GM23338 (cell line): ENCODE results near the gene ALDH3A2. TPM values are rescaled to one million over a fixed set of nuclear protein-coding genes. Genes with fewer than 3 reads are reported as not detected.
"Not testable (repeated sequence)": the region's sequence is repeated elsewhere in the genome, so short reads cannot be mapped to it uniquely, and the experiment has no call there.

Experiments
- ATAC-seq: fragments of 200-7000 bp; cut with Tn5 transposase; 3 replicates; pipeline ENCODE4 v1.9.1; 2020
- DNase-seq: peaks from one replicate; pipeline ENCODE4 v3.0.0-alpha.2; 2015; ENCODE audit warnings: low spot score
- H2AFZ ChIP-seq: fragments of 200-600 bp; sonication (generic); 2 replicates; pipeline ENCODE4 v1.8.0; 2016; ENCODE audit warnings: antibody characterized with exemption, mild to moderate bottlenecking, moderate library complexity
- H3F3A ChIP-seq: fragments of 200-600 bp; sonication (generic); replicated peaks from 2 replicates; pipeline ENCODE4 v1.8.0; 2017; ENCODE audit warnings: antibody characterized with exemption, mixed run types, low read depth
- H3K27ac ChIP-seq: fragments of 200-600 bp; sonication (generic); 2 replicates; pipeline ENCODE4 v1.6.1; 2016; ENCODE audit warnings: low read depth
- H3K27me3 ChIP-seq: fragments of 200-600 bp; sonication (generic); 2 replicates; pipeline ENCODE4 v1.8.0; 2016; ENCODE audit warnings: mild to moderate bottlenecking, mixed run types, moderate library complexity; ENCODE audit not compliant: insufficient read depth
- H3K36me3 ChIP-seq: fragments of 200-600 bp; sonication (generic); 2 replicates; pipeline ENCODE4 v1.8.0; 2016; ENCODE audit warnings: mild to moderate bottlenecking; ENCODE audit not compliant: insufficient read depth
- H3K4me1 ChIP-seq: fragments of 200-600 bp; sonication (generic); 2 replicates; pipeline ENCODE4 v1.8.0; 2016; ENCODE audit warnings: mild to moderate bottlenecking, moderate library complexity; ENCODE audit not compliant: insufficient read depth
- H3K4me2 ChIP-seq: fragments of 200-600 bp; sonication (generic); 2 replicates; pipeline ENCODE4 v1.7.1; 2017; ENCODE audit warnings: mixed run types
- H3K4me3 ChIP-seq: fragments of 200-600 bp; sonication (generic); 2 replicates; pipeline ENCODE4 v1.6.1; 2016; ENCODE audit warnings: mixed run types
- H3K79me2 ChIP-seq: fragments of 200-600 bp; sonication (generic); replicated peaks from 2 replicates; pipeline ENCODE4 v1.8.0; 2017; ENCODE audit warnings: mild to moderate bottlenecking; ENCODE audit not compliant: insufficient read depth
- H3K9me2 ChIP-seq: fragments of 200-600 bp; sonication (generic); 2 replicates; pipeline ENCODE4 v1.8.0; 2017; ENCODE audit not compliant: insufficient read depth
- H4K20me1 ChIP-seq: fragments of 200-600 bp; sonication (generic); replicated peaks from 2 replicates; pipeline ENCODE4 v1.8.0; 2017; ENCODE audit warnings: mild to moderate bottlenecking; ENCODE audit not compliant: insufficient read depth
- H3K27ac Mint-ChIP-seq: 2 replicates; pipeline ENCODE4 v1.8.0; 2020; ENCODE audit warnings: inconsistent platforms, mild to moderate bottlenecking, moderate library complexity, mixed read lengths
- H3K27me3 Mint-ChIP-seq: 3 replicates; pipeline ENCODE4 v1.8.0; 2022; ENCODE audit warnings: low read depth, mild to moderate bottlenecking, moderate library complexity, mixed read lengths, inconsistent platforms; ENCODE audit not compliant: insufficient read depth, poor library complexity
- H3K36me3 Mint-ChIP-seq: 3 replicates; pipeline ENCODE4 v1.8.0; 2021; ENCODE audit warnings: low read depth, mild to moderate bottlenecking, inconsistent platforms, moderate library complexity, mixed read lengths
- H3K4me1 Mint-ChIP-seq: 3 replicates; pipeline ENCODE4 v1.8.0; 2020; ENCODE audit warnings: mild to moderate bottlenecking, inconsistent platforms, mixed read lengths
- H3K4me3 Mint-ChIP-seq: 3 replicates; pipeline ENCODE4 v1.8.0; 2021; ENCODE audit warnings: moderate library complexity, mild to moderate bottlenecking, inconsistent platforms, mixed read lengths
- H3K9me3 Mint-ChIP-seq: 3 replicates; pipeline ENCODE4 v1.8.0; 2020; ENCODE audit warnings: moderate library complexity, mild to moderate bottlenecking, inconsistent platforms, mixed read lengths
- EZH2phosphoT487 ChIP-seq: fragments of 200-600 bp; sonication (generic); IDR thresholded peaks from one replicate; pipeline ENCODE4 v1.8.1; 2018; ENCODE audit warnings: antibody characterized with exemption; ENCODE audit not compliant: unreplicated experiment
- JUNB ChIP-seq: IDR thresholded peaks from one replicate; pipeline ENCODE4 v1.6.1; 2016; ENCODE audit warnings: antibody characterized with exemption; ENCODE audit not compliant: unreplicated experiment
- STAT1 ChIP-seq: IDR thresholded peaks from one replicate; pipeline ENCODE4 v1.6.1; 2016; ENCODE audit warnings: antibody characterized with exemption; ENCODE audit not compliant: unreplicated experiment
- ZNF331 ChIP-seq: fragments of 250-450 bp; sonication (Bioruptor Pico); IDR thresholded peaks from 2 replicates; pipeline ENCODE4 v1.5.0; 2020; ENCODE audit warnings: low read depth, mild to moderate bottlenecking, moderate library complexity
- polyA plus RNA-seq: library from polyadenylated mRNA; unstranded; fragments of >200 nt; fragmentation: Nextera tagmentation; extraction: Ambion mirVana; gene quantifications from 2 replicates; pipeline ENCODE4 v1.2.1, GENCODE V29; 2016
- total RNA-seq: library from RNA; depleted of rRNA; stranded (reverse); fragments of >200 nt; shearing (Covaris generic); gene quantifications from 2 replicates; pipeline ENCODE4 v1.2.3, GENCODE V29; 2014
- TF ChIP-seq, protein P1 (sequence below): IDR thresholded peaks from one replicate; pipeline ENCODE4 v1.6.1; 2018; ENCODE audit warnings: antibody characterized with exemption; ENCODE audit not compliant: unreplicated experiment
- TF ChIP-seq, protein P2 (sequence below): fragments of 250-450 bp; sonication (Bioruptor Pico); IDR thresholded peaks from 2 replicates; pipeline ENCODE4 v1.5.0; 2020; ENCODE audit warnings: mild to moderate bottlenecking, moderate library complexity

The ALDH3A2 gene
- total and polyA plus RNA-seq, 2 experiments from 2014 or later = 31.3 to 159 TPM

DNA sequence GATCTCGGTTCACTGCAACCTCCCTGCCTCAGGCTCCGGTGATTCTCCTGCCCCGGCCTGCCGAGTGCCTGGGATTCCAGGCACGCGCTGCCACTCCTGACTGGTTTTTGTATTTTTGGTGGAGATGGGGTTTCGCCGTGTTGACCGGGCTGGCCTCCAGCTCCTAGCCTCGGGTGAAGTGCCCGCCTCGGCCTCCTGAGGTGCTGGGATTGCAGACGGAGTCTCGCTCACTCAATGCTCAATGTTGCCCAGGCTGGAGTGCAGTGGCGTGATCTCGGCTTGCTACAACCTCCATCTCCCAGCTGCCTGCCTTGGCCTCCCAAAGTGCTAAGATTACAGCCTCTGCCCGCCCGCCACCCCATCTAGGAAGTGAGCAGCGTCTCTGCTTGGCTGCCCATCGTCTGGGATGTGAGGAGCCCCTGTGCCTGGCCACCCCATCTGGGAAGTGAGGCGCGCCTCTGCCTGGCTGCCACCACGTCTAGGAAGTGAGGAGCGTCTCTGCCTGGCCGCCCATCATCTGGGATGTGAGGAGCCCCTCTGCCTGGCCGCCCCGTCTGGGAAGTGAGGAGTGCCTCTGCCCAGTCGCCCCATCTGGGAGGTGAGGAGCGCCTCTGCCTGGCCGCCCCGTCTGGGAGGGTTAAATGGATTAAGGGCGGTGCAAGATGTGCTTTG, 36.5 kb downstream of the ALDH3A2 start:
- peaks cover 60% of the 10 kb centered on the region for H3K36me3 Mint-ChIP-seq
- not testable (repeated sequence) for DNase-seq, H3K27ac Mint-ChIP-seq

DNA sequence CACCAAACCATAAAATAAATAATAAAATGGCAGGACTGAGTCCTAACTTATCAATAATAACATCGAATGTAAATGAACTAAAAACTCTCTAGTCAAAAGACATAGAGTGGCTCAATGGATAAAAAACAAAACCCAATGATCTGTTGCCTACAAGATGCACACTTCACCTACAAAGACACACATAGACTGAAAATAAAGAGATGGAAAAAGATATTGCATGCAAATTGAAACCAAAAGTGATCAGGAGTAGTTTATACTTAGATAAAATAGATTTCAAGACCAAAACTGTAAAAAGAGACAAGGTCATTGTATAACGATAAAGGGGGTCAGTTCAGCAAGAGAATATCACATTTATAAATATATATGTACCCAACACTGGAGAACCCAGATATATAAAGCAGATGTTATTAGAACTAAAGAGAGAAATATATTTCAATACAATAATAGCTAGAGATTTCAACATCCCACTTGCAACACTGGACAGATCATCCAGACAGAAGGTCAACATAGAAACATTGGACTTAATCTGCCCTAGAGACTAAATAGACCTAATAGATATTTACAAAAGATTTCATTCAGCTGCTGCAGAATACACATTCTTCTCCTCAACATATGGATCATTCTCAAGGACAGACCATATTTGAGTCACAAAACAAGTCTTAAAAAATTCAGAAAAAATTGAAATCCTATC, 38.0 kb downstream of the ALDH3A2 start:
- H3K27ac Mint-ChIP-seq = no peak overlapping the region
- Histone ChIP-seq H3K27me3 (no peaks in the 10 kb centered on the region), H3K4me2 (no peak overlapping the region), H3K27ac (no peak overlapping the region), H3F3A (no peaks in the 10 kb centered on the region), H3K36me3 (peaks cover 6% of the 10 kb centered on the region; the same call in 1 of the 2 replicates), H3K4me1 (no peaks in the 10 kb centered on the region), H2AFZ (no peak overlapping the region), H3K9me2 (no peaks in the 10 kb centered on the region), H3K79me2 (no peaks in the 10 kb centered on the region), H3K4me3 (no peak overlapping the region), H4K20me1 (no peaks in the 10 kb centered on the region)
- peaks cover 52% of the 10 kb centered on the region for H3K36me3 Mint-ChIP-seq
- no peak overlapping the region for H3K4me3 Mint-ChIP-seq
- no peak for TF ChIP-seq STAT1
- TF ChIP-seq ZNF331 (CRISPR knock-in tag) = no peak
- TF ChIP-seq, protein P1, sequence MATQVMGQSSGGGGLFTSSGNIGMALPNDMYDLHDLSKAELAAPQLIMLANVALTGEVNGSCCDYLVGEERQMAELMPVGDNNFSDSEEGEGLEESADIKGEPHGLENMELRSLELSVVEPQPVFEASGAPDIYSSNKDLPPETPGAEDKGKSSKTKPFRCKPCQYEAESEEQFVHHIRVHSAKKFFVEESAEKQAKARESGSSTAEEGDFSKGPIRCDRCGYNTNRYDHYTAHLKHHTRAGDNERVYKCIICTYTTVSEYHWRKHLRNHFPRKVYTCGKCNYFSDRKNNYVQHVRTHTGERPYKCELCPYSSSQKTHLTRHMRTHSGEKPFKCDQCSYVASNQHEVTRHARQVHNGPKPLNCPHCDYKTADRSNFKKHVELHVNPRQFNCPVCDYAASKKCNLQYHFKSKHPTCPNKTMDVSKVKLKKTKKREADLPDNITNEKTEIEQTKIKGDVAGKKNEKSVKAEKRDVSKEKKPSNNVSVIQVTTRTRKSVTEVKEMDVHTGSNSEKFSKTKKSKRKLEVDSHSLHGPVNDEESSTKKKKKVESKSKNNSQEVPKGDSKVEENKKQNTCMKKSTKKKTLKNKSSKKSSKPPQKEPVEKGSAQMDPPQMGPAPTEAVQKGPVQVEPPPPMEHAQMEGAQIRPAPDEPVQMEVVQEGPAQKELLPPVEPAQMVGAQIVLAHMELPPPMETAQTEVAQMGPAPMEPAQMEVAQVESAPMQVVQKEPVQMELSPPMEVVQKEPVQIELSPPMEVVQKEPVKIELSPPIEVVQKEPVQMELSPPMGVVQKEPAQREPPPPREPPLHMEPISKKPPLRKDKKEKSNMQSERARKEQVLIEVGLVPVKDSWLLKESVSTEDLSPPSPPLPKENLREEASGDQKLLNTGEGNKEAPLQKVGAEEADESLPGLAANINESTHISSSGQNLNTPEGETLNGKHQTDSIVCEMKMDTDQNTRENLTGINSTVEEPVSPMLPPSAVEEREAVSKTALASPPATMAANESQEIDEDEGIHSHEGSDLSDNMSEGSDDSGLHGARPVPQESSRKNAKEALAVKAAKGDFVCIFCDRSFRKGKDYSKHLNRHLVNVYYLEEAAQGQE = no peak
- no peak for TF ChIP-seq EZH2phosphoT487
- no peak for TF ChIP-seq JUNB
- TF ChIP-seq, protein P2, sequence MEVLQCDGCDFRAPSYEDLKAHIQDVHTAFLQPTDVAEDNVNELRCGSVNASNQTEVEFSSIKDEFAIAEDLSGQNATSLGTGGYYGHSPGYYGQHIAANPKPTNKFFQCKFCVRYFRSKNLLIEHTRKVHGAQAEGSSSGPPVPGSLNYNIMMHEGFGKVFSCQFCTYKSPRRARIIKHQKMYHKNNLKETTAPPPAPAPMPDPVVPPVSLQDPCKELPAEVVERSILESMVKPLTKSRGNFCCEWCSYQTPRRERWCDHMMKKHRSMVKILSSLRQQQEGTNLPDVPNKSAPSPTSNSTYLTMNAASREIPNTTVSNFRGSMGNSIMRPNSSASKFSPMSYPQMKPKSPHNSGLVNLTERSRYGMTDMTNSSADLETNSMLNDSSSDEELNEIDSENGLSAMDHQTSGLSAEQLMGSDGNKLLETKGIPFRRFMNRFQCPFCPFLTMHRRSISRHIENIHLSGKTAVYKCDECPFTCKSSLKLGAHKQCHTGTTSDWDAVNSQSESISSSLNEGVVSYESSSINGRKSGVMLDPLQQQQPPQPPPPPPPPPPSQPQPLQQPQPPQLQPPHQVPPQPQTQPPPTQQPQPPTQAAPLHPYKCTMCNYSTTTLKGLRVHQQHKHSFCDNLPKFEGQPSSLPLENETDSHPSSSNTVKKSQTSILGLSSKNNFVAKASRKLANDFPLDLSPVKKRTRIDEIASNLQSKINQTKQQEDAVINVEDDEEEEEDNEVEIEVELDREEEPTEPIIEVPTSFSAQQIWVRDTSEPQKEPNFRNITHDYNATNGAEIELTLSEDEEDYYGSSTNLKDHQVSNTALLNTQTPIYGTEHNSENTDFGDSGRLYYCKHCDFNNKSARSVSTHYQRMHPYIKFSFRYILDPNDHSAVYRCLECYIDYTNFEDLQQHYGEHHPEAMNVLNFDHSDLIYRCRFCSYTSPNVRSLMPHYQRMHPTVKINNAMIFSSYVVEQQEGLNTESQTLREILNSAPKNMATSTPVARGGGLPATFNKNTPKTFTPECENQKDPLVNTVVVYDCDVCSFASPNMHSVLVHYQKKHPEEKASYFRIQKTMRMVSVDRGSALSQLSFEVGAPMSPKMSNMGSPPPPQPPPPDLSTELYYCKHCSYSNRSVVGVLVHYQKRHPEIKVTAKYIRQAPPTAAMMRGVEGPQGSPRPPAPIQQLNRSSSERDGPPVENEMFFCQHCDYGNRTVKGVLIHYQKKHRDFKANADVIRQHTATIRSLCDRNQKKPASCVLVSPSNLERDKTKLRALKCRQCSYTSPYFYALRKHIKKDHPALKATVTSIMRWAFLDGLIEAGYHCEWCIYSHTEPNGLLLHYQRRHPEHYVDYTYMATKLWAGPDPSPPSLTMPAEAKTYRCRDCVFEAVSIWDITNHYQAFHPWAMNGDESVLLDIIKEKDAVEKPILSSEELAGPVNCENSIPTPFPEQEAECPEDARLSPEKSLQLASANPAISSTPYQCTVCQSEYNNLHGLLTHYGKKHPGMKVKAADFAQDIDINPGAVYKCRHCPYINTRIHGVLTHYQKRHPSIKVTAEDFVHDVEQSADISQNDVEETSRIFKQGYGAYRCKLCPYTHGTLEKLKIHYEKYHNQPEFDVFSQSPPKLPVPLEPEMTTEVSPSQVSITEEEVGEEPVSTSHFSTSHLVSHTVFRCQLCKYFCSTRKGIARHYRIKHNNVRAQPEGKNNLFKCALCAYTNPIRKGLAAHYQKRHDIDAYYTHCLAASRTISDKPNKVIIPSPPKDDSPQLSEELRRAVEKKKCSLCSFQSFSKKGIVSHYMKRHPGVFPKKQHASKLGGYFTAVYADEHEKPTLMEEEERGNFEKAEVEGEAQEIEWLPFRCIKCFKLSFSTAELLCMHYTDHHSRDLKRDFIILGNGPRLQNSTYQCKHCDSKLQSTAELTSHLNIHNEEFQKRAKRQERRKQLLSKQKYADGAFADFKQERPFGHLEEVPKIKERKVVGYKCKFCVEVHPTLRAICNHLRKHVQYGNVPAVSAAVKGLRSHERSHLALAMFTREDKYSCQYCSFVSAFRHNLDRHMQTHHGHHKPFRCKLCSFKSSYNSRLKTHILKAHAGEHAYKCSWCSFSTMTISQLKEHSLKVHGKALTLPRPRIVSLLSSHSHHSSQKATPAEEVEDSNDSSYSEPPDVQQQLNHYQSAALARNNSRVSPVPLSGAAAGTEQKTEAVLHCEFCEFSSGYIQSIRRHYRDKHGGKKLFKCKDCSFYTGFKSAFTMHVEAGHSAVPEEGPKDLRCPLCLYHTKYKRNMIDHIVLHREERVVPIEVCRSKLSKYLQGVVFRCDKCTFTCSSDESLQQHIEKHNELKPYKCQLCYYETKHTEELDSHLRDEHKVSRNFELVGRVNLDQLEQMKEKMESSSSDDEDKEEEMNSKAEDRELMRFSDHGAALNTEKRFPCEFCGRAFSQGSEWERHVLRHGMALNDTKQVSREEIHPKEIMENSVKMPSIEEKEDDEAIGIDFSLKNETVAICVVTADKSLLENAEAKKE = no peak
- no peaks in the 10 kb centered on the region for H3K4me1 Mint-ChIP-seq
- ATAC-seq (no peak), DNase-seq (no peak)
- peaks cover 76% of the 10 kb centered on the region for H3K9me3 Mint-ChIP-seq
- H3K27me3 Mint-ChIP-seq = peaks cover 9% of the 10 kb centered on the region

More for the DNA sequence above, 36.5 kb downstream of the ALDH3A2 start:
- not testable (repeated sequence) for H3K4me1 ChIP-seq, H3K9me2 ChIP-seq, H3K27me3 ChIP-seq, H3K36me3 ChIP-seq, H3K27me3 Mint-ChIP-seq, H4K20me1 ChIP-seq, H3F3A ChIP-seq, ATAC-seq, H3K4me1 Mint-ChIP-seq, H3K4me2 ChIP-seq, H2AFZ ChIP-seq, H3K4me3 ChIP-seq, H3K27ac ChIP-seq, H3K79me2 ChIP-seq, H3K4me3 Mint-ChIP-seq
- H3K9me3 Mint-ChIP-seq = peaks cover 66% of the 10 kb centered on the region
